ENCODE results near the gene CTSD.

The CTSD gene

DNA sequence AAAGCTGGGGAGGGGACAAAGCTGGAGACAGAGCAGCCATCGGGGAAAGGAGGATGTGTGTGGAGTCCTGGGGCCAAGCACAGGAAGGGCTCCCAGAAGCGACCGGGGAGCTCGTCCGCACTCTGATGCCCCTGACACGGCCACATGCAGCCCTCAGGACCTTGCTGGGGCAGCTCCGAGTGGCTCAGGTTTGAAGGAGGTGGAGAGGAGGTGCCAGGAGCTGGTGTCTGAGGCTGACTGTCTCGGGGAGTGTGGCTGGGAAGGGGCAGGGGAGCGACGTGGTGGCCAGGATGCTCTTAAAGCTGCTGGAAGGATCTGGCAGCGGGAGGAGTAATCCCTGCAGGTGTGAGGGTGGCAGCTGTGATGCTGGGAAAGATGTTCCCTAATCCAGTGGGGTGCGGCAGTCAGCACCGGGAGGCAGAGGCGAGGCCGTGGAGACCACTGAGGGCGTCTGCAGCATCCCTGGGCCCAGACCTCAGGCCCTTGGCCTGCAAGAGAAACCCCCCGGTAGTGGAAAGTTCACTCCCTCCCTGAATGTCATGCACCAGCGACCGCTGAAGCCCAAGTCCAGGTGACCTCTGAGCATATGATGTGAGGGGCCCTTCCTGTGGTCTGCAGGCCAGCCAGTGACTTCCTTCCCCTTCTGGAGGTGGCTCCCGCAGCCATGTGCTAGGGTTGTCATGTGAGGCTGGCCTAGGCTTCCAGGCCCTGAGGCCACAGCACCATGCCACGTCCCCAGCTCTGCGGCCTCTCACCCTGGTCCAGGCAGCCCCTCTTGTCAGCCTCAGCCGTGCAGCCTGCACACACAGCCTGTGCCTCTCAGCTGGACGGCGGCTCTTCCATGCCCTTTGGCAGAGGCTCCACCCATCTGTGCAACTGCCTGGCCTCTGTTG lies 17.2 kb upstream of the CTSD start:
- TF ChIP-seq, protein P1, sequence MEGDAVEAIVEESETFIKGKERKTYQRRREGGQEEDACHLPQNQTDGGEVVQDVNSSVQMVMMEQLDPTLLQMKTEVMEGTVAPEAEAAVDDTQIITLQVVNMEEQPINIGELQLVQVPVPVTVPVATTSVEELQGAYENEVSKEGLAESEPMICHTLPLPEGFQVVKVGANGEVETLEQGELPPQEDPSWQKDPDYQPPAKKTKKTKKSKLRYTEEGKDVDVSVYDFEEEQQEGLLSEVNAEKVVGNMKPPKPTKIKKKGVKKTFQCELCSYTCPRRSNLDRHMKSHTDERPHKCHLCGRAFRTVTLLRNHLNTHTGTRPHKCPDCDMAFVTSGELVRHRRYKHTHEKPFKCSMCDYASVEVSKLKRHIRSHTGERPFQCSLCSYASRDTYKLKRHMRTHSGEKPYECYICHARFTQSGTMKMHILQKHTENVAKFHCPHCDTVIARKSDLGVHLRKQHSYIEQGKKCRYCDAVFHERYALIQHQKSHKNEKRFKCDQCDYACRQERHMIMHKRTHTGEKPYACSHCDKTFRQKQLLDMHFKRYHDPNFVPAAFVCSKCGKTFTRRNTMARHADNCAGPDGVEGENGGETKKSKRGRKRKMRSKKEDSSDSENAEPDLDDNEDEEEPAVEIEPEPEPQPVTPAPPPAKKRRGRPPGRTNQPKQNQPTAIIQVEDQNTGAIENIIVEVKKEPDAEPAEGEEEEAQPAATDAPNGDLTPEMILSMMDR (IDR thresholded peaks at IDR 0.05; ENCODE audit: low read depth, low read length) = no peak
- no peak overlapping the region for H3K4me3 ChIP-seq (ENCODE audit: low read depth, low read length)

DNA sequence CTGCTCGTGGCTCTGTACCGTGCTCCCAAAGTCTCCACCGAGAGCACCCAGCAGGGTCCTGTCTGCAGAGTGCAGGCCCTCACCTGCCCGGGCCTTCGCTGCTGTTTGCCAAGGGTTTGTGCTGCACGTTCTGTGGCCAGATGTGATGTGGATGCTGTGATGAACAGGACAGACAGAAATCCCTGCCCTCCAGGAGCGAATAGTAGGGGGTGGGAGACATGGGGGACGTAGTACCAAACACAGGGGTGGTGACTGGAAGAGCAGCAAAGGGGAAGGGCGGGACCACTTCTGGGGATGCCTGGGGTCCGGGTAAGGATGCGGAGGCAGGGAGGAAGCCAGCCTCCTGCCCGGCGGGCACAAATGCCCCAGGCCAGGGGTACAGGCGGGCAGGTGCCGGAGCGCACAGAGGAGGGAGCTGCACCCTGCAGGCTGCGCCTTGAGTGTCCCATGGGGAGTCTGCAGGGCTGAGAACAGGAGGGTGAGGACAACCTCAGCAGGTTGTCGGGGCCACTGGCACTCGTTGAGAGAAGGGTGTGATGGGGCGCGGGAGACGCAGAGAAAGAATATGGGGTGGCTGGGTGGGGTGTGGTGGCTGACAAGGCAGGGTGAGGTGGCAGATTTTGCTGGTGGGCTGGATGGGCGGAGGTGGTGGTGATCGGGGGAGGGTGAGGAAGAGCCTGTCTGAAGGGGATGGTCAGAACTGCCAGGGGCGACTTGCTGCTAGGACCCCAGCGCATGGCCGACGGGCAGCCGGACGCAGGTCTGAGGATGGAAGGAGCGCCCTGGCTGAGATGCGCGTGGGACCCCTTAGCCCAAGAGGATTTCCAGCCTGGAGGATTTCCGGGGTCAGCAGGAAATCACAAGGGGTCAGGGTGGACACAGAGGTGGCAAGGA lies 16.3 kb upstream of the CTSD start:
- TF ChIP-seq, protein P1 (IDR thresholded peaks at IDR 0.05; ENCODE audit: low read depth, low read length) = no peak
- H3K4me3 ChIP-seq (ENCODE audit: low read depth, low read length) = no peak overlapping the region

- H3K4me3 ChIP-seq (ENCODE audit: low read depth, low read length) = no peak overlapping the region
Observed at GRCh38 chr11:1779034-1779805, 15.5 kb upstream of the CTSD start.

GRCh38 chr11:1778141-1778911 lies 14.6 kb upstream of the CTSD start:
- TF ChIP-seq, protein P1 (IDR thresholded peaks at IDR 0.05; ENCODE audit: low read depth, low read length) = no peak
- H3K4me3 ChIP-seq (ENCODE audit: low read depth, low read length) = no peak overlapping the region

More at GRCh38 chr11:1779034-1779805, 15.5 kb upstream of the CTSD start:
- TF ChIP-seq, protein P1 (IDR thresholded peaks at IDR 0.05; ENCODE audit: low read depth, low read length) = no peak

GRCh38 chr11:1777737-1778136 lies 14.0 kb upstream of the CTSD start:
- TF ChIP-seq, protein P1 (IDR thresholded peaks at IDR 0.05; ENCODE audit: low read depth, low read length) = no peak
- no peak overlapping the region for H3K4me3 ChIP-seq (ENCODE audit: low read depth, low read length)

GRCh38 chr11:1776944-1777715 lies 13.4 kb upstream of the CTSD start:
- TF ChIP-seq, protein P1 (IDR thresholded peaks at IDR 0.05; ENCODE audit: low read depth, low read length) = no peak
- H3K4me3 ChIP-seq (ENCODE audit: low read depth, low read length) = no peak overlapping the region
